ENCODE results near the gene ALG12. TPM values are rescaled to one million over a fixed set of nuclear protein-coding genes. Genes with fewer than 3 reads are reported as not detected.
"Not testable (repeated sequence)": the region's sequence is repeated elsewhere in the genome, so short reads cannot be mapped to it uniquely, and the experiment has no call there.

Gene ALG12
- total RNA-seq, 1 donor from 2014 or later = 26.2 TPM

GRCh38 chr22:49852898-49853894 lies 65.0 kb downstream of the ALG12 start, which contains the start of gene ZBED4:
ZBED4 (plus strand) TSS chr22:49853844; CDS start chr22:49883663, 29,819 bp downstream.
- H3K36me3 ChIP-seq (ENCODE audit: insufficient read depth, low read length) = no peaks in the 10 kb centered on the region
- Mint-ChIP-seq H3K27ac (ENCODE audit: unreplicated experiment) (peak within 1 kb of the TSS; percentile 96), H3K9me3 (ENCODE audit: unreplicated experiment) (no peaks in the 10 kb centered on the region), H3K4me1 (ENCODE audit: low read depth, unreplicated experiment) (peaks cover 15% of the 10 kb centered on the region), H3K4me3 (ENCODE audit: unreplicated experiment) (peak within 1 kb of the TSS; percentile 98), H3K27me3 (ENCODE audit: low read depth, unreplicated experiment) (peaks cover 19% of the 10 kb centered on the region), H3K36me3 (ENCODE audit: low read depth, unreplicated experiment) (no peaks in the 10 kb centered on the region)
- peaks cover 40% of the 10 kb centered on the region for H4K20me1 ChIP-seq (ENCODE audit: insufficient read depth, low read length)
- H3K4me1 ChIP-seq (ENCODE audit: insufficient read depth, low read length) = peaks cover 17% of the 10 kb centered on the region
- DNase-seq (ENCODE audit: low read depth) (peak; percentile 79), FAIRE-seq (no peak)
- peak within 1 kb of the TSS; percentile 94 for H3K4me3 ChIP-seq (ENCODE audit: insufficient read depth, low read depth, low read length)
- peaks cover 22% of the 10 kb centered on the region for H3K27me3 ChIP-seq (ENCODE audit: insufficient read depth, low read length)
- H3K9me3 ChIP-seq (ENCODE audit: insufficient read depth, low read depth, low read length) = no peaks in the 10 kb centered on the region
- TF ChIP-seq EZH2 (IDR thresholded peaks at IDR 0.05; ENCODE audit: insufficient read depth, low read length) = no peak
- peak within 1 kb of the TSS; percentile 99 for H3K4me2 ChIP-seq (ENCODE audit: low read length)
- peak within 1 kb of the TSS; percentile 94 for H3K9ac ChIP-seq (ENCODE audit: low read length)
- peaks cover 41% of the 10 kb centered on the region for H3K79me2 ChIP-seq (ENCODE audit: insufficient read depth, low read length)
- H2AFZ ChIP-seq (ENCODE audit: low read depth, low read length) = peak within 1 kb of the TSS; percentile 95
- H3K27ac ChIP-seq (ENCODE audit: low read depth, low read length) = peak within 1 kb of the TSS; percentile 78

GRCh38 chr22:49852568-49852897 lies 65.7 kb downstream of the ALG12 start:
- not testable (repeated sequence) for DNase-seq (ENCODE audit: low read depth); H3K9me3 Mint-ChIP-seq (ENCODE audit: unreplicated experiment); H3K27ac Mint-ChIP-seq (ENCODE audit: unreplicated experiment); H3K9me3 ChIP-seq (ENCODE audit: insufficient read depth, low read depth, low read length); H3K36me3 Mint-ChIP-seq (ENCODE audit: low read depth, unreplicated experiment); H3K36me3 ChIP-seq (ENCODE audit: insufficient read depth, low read length); FAIRE-seq; H3K27ac ChIP-seq (ENCODE audit: low read depth, low read length)
- H4K20me1 ChIP-seq (ENCODE audit: insufficient read depth, low read length) = peaks cover 33% of the 10 kb centered on the region
- peaks cover 17% of the 10 kb centered on the region for H3K4me1 ChIP-seq (ENCODE audit: insufficient read depth, low read length)
- H3K9ac ChIP-seq (ENCODE audit: low read length) = peak overlapping the region; percentile 85
- peak overlapping the region; percentile 99 for H3K4me2 ChIP-seq (ENCODE audit: low read length)
- peaks cover 15% of the 10 kb centered on the region for H3K4me1 Mint-ChIP-seq (ENCODE audit: low read depth, unreplicated experiment)
- H3K4me3 ChIP-seq (ENCODE audit: insufficient read depth, low read depth, low read length) = peak overlapping the region; percentile 75
- peaks cover 28% of the 10 kb centered on the region for H3K27me3 ChIP-seq (ENCODE audit: insufficient read depth, low read length)
- peaks cover 25% of the 10 kb centered on the region for H3K27me3 Mint-ChIP-seq (ENCODE audit: low read depth, unreplicated experiment)
- peaks cover 35% of the 10 kb centered on the region for H3K79me2 ChIP-seq (ENCODE audit: insufficient read depth, low read length)
- H3K4me3 Mint-ChIP-seq (ENCODE audit: unreplicated experiment) = peak overlapping the region; percentile 76
- H2AFZ ChIP-seq (ENCODE audit: low read depth, low read length) = peak overlapping the region; percentile 95

GRCh38 chr22:49850959-49851802 lies 67.1 kb downstream of the ALG12 start:
- no peak for FAIRE-seq

More at GRCh38 chr22:49850959-49851802, 67.1 kb downstream of the ALG12 start:
- no peak overlapping the region for H3K9ac ChIP-seq (ENCODE audit: low read length)
- peaks cover 20% of the 10 kb centered on the region for H4K20me1 ChIP-seq (ENCODE audit: insufficient read depth, low read length)
- H2AFZ ChIP-seq (ENCODE audit: low read depth, low read length) = no peak overlapping the region
- no peak for DNase-seq (ENCODE audit: low read depth)
- no peak overlapping the region for H3K27ac Mint-ChIP-seq (ENCODE audit: unreplicated experiment)
- peaks cover 35% of the 10 kb centered on the region for H3K27me3 ChIP-seq (ENCODE audit: insufficient read depth, low read length)
- H3K27me3 Mint-ChIP-seq (ENCODE audit: low read depth, unreplicated experiment) = peaks cover 33% of the 10 kb centered on the region
- H3K9me3 ChIP-seq (ENCODE audit: insufficient read depth, low read depth, low read length) = no peaks in the 10 kb centered on the region
- no peak for TF ChIP-seq CTCF (IDR thresholded peaks at IDR 0.05; ENCODE audit: insufficient read depth, low read depth, low read length)
- no peak for TF ChIP-seq EZH2 (IDR thresholded peaks at IDR 0.05; ENCODE audit: insufficient read depth, low read length)
- no peaks in the 10 kb centered on the region for H3K36me3 Mint-ChIP-seq (ENCODE audit: low read depth, unreplicated experiment)
- no peak overlapping the region for H3K4me2 ChIP-seq (ENCODE audit: low read length)
- peaks cover 21% of the 10 kb centered on the region for H3K79me2 ChIP-seq (ENCODE audit: insufficient read depth, low read length)
- no peak overlapping the region for H3K4me3 ChIP-seq (ENCODE audit: insufficient read depth, low read depth, low read length)
- peak overlapping the region; percentile 73 for H3K4me3 Mint-ChIP-seq (ENCODE audit: unreplicated experiment)
- no peak overlapping the region for H3K27ac ChIP-seq (ENCODE audit: low read depth, low read length)
- no peaks in the 10 kb centered on the region for H3K9me3 Mint-ChIP-seq (ENCODE audit: unreplicated experiment)
- peaks cover 17% of the 10 kb centered on the region for H3K4me1 ChIP-seq (ENCODE audit: insufficient read depth, low read length)
- no peaks in the 10 kb centered on the region for H3K36me3 ChIP-seq (ENCODE audit: insufficient read depth, low read length)
- H3K4me1 Mint-ChIP-seq (ENCODE audit: low read depth, unreplicated experiment) = peaks cover 14% of the 10 kb centered on the region

Small RNA genes within 50 kb of the gene (microRNA-seq; reads per million reads assigned to microRNA genes)
- gene MIR6821 = 0.82 reads per million

Other genes with a start within 250 kb of the ALG12 start
- 30.0 and 32.4 TPM in 2 replicates for gene BRD1, start 90.6 kb downstream of the ALG12 start, total RNA-seq
- gene ZBED4, start 64.6 kb downstream of the ALG12 start, total RNA-seq = 21.0 and 22.7 TPM in 2 replicates
- 49.6 and 58.2 TPM in 2 replicates for gene CRELD2, start 196 bp upstream of the ALG12 start, total RNA-seq
- 15.1 and 15.5 TPM in 2 replicates for gene PIM3, start 42.3 kb upstream of the ALG12 start, total RNA-seq
- gene IL17REL, start 94.3 kb upstream of the ALG12 start, total RNA-seq = not detected in 2 replicates
- gene TTLL8, start 139.9 kb upstream of the ALG12 start, total RNA-seq = not detected in 2 replicates
- gene MLC1, start 167.0 kb upstream of the ALG12 start, total RNA-seq = 0.09 and 0.70 TPM in 2 replicates
- 0.61 and 0.62 TPM in 2 replicates for gene MOV10L1, start 171.6 kb upstream of the ALG12 start, total RNA-seq